AG08395 (cell line): ENCODE data around the gene MPL.

Source experiments
- DNase-seq: peaks from one replicate; pipeline ENCODE4 v3.0.0; 2012; ENCODE audit warnings: mixed read lengths, low spot score

Gene MPL

GRCh38 chr1:43337588-43337987 lies at the start of gene MPL:
Gene MPL, plus strand, starts transcription at chr1:43337818. Its CDS starts 31 bp downstream, at chr1:43337849.
- DNase-seq = no peak

DNA sequence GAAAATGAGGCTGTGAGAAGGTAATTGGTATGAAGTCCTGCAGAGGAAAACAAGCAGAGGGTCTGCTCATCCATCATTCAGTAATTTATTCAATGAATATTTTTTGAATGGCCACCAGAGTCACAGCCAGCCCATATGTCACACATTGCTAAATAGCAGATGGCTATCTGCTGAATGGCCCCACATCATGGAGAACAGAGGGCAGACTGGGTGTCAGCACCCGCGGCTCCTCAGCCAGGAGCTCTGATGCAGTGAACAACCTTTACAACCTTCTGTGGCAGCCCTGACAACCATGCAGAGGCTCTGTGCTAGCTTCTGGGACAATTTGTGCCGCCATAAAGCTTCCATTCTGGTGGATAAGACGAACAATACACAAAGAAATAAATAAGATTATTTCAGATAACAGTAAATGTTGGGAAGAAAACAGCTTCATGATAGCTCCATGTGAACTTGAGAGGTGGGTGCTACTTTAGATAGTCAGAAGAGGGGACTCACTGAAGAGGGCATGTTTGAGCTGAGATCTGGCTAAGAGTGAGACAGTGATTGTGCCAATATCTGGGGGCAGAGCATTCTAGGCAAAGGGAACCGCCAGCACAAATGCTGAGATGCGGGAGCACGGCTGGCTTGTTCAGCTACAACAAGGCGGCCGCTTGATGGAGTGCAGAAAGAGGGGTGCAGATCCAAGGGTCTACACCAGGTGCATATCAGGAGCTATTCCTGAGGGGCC lies 49.4 kb upstream of the MPL start:
- no peak for DNase-seq

DNA sequence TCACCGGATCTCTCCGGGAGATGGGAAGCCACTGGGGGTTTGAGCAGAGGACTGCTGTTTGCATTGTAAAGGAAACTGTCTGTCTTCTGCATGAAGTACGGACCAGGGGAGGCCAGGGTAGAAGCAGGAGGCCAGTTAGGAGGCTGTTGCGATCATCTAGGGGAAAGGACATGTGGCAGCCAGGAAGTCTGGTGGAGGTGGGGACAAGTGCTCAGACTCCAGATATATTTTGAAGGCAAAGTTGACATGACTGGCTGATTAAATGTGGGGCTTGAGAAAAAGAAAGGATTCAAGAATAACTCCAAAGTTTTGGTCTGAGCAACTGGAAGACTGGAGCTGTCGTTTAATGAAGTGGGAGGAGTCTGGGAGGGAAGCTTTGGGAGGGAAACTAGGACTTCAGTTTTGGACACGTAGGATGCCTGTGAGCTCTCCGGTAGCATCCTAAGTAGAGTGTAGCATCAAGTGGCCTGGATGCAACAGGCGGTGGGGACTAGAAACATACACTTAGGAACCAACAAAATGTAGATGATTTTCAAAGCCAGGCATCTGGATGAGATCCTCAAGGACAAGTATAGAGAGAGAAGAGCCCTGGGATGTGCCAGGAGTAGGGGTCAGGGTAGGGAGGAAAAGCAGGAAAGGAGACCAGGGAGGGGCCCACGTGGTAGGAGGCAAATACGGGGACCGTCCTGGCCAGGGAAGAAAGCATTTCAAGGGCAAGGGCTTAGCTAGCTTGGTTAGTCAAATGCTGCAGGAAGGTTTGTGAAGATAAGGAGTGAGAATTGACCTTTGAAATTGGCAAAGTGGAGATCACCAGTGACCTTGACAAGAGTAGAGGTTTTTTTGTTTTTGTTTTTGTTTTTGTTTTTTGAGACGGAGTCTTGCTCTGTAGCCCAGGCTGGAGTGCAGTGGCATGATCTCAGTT lies 48.6 kb upstream of the MPL start:
- DNase-seq = no peak

DNA sequence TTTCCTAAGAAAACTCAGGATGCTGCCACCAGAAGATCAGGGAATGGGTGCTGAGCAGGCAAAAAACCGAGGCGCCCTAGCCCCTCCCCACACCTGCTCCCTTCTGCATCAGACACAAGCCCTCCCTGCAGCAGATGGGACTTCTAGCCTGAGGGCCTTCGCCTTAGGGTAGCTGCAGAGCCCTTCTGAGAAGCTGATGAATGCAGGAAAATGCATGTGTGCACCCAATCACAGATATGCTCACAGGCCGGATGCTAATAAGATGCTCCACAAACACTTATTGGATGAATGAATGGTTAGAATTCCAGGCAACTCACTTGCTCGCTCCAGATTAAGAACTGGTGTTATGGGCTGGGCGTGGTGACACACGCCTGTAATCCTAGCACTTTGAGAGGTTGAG lies 45.4 kb upstream of the MPL start:
- DNase-seq = no peak

DNA sequence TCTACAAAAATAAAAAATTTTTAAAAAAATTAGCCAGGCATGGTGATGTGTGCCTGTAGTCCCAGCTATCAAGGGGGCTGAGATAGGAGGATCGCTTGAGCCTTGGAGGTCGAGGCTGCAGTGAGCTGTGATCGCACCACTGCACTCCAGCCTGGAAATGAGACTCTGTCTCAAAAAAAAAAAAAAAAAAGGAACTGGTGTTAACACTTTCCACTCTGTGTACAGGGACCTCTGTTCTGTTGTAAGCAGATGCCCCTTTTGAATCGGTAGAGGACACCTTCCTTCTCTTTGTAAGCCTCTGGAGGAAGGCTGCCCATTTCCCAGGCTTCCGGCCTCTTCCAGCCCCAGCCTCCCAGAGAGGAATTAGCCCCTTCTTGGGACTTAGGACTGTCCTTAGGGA lies 44.9 kb upstream of the MPL start:
- no peak for DNase-seq

GRCh38 chr1:43293176-43293575 lies 44.4 kb upstream of the MPL start:
- DNase-seq = peak; percentile 13

- peak; percentile 74 for DNase-seq
Observed at GRCh38 chr1:43293896-43294760, 43.5 kb upstream of the MPL start.

DNA sequence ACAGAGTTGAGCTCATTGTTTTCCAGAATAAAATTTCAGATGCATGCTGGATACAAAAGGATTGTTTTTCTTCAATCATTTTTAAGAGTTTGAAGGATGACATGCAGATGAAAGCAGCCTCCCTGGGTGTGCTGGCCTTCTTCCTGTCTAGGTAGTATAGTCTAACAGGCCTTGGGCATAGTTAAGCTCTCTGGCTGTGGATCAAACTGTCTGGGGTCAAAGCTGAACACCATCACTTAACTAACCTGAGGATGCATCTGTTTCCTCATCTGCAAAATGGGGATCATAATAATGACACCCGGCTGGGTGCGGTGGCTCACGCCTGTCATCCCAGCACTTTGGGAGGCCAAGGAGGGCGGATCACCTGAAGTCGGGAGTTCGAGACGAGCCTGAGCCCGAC lies 42.9 kb upstream of the MPL start:
- no peak for DNase-seq

DNA sequence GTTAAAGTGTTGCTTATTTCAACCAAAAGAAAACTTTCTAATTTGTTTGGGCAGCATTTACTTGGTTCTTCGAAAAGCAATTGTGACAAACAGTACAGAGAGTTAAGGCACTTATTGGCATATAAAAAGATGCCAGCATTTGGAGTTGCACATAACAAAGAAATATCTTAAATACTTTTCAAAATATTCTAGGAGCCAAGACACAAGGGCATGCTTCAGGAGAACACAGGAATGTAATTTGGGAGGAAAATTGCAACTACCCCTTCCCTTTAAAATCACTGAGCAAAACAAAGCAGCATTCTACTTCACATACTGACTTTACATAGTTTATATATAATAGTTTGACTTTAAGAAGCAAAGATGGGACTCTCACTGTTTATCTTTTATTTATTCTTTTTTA lies 41.4 kb upstream of the MPL start:
- no peak for DNase-seq

- no peak for DNase-seq
Observed at GRCh38 chr1:43298055-43298454, 39.6 kb upstream of the MPL start.

DNA sequence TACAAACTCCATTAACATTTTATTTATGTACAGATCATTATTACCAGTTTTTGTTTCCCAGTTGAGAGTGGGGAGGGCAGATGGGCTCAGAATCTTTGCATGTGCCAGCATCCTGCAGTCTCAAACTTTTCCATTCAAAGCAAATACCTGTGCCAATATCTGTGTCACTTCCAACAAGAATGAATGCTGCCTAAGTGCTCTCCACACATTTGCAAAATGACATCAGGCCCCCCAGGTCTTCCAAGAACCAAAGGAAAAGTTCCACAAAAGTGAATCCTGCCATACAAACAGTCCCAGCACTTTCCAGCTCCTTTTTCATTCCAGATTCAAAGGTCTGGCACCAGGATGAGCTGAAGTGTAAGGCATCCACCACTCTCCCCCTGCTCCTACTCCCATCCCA lies 38.5 kb upstream of the MPL start:
- DNase-seq = no peak

GRCh38 chr1:43300378-43301094 lies 37.1 kb upstream of the MPL start, which contains the start of gene TIE1:
Gene TIE1, plus strand, starts transcription at chr1:43300982. Its CDS starts 90 bp downstream, at chr1:43301072.
- DNase-seq = no peak

- no peak for DNase-seq
Observed at GRCh38 chr1:43302201-43302600, 35.4 kb upstream of the MPL start.

- DNase-seq = peak; percentile 35
Observed at GRCh38 chr1:43302721-43303470, 34.7 kb upstream of the MPL start.

- DNase-seq = no peak
Observed at GRCh38 chr1:43303471-43304313, 33.9 kb upstream of the MPL start.

DNA sequence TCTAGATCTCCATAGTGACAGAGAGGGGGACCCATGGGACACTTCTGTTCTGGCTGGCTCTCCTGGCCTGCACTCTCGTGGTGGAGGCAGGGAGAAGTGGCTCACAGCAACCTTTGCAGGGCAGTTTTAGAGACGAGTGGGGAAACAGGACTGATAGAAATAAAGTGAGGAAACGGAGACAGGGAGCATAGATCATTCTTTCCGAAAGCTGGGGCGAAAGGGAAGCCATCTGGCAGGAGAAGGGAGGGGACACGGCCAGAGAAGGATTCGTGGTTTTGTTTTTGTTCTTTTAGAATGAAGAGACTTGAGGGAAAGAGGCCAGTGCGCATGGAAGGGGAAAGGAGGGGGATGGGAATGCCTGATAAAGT lies 33.3 kb upstream of the MPL start:
- DNase-seq = no peak

- no peak for DNase-seq
Observed at GRCh38 chr1:43304771-43305300, 32.8 kb upstream of the MPL start.

- DNase-seq = no peak
Observed at GRCh38 chr1:43305461-43305860, 32.2 kb upstream of the MPL start.

- no peak for DNase-seq
Observed at GRCh38 chr1:43305926-43306687, 31.5 kb upstream of the MPL start.
